ENCODE results near the gene BOLL.

DNA sequence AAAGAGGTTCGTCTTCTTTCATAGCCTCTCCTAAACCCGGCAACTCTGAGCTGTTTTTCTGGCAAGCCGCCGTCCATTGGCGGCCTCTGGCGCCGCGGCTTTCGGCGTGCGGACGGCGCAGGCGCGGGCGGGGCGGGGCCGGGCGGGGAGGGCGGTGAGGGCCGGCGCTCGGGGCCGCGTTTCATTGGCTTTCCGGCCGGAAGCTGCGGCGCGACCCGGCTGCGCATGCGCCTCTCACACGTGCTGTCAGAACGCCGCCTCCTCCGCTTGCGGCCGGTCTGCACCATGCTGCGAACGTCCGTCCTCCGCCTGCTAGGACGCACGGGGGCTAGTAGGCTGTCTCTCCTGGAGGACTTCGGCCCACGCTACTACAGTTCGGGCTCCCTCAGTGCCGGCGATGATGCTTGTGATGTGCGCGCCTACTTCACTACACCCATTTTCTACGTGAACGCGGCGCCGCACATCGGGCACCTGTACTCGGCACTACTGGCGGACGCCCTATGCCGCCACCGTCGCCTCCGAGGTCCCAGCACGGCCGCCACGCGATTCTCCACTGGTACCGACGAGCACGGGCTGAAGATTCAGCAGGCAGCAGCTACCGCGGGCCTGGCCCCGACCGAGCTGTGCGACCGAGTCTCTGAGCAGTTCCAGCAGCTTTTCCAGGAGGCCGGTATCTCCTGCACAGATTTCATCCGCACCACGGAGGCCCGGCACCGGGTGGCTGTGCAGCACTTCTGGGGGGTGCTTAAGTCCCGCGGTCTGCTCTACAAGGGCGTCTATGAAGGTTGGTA is 79.8 kb downstream of the BOLL start, which contains the start of gene MARS2:
- peak; percentile 61 to 81 (median 75) for TF ChIP-seq POLR2A (IDR thresholded peaks at IDR 0.05)
- TF ChIP-seq, protein P1, sequence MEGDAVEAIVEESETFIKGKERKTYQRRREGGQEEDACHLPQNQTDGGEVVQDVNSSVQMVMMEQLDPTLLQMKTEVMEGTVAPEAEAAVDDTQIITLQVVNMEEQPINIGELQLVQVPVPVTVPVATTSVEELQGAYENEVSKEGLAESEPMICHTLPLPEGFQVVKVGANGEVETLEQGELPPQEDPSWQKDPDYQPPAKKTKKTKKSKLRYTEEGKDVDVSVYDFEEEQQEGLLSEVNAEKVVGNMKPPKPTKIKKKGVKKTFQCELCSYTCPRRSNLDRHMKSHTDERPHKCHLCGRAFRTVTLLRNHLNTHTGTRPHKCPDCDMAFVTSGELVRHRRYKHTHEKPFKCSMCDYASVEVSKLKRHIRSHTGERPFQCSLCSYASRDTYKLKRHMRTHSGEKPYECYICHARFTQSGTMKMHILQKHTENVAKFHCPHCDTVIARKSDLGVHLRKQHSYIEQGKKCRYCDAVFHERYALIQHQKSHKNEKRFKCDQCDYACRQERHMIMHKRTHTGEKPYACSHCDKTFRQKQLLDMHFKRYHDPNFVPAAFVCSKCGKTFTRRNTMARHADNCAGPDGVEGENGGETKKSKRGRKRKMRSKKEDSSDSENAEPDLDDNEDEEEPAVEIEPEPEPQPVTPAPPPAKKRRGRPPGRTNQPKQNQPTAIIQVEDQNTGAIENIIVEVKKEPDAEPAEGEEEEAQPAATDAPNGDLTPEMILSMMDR (IDR thresholded peaks at IDR 0.05), result no peak
